GM23248 (cell line): ENCODE measurements around the gene TRIML2. TPM values are rescaled to one million over a fixed set of nuclear protein-coding genes. Genes with fewer than 3 reads are reported as not detected.

Experiments
- DNase-seq: peaks from one replicate; pipeline ENCODE4 v3.0.0-alpha.2; 2015
- H2AFZ ChIP-seq: fragments of 200-600 bp; sonication (generic); 2 replicates; pipeline ENCODE4 v1.6.1; 2016; ENCODE audit warnings: antibody characterized with exemption
- H3F3A ChIP-seq: fragments of 200-600 bp; sonication (generic); 2 replicates; pipeline ENCODE4 v1.6.1; 2016; ENCODE audit warnings: mild to moderate bottlenecking, antibody characterized with exemption, mixed run types; ENCODE audit not compliant: insufficient read depth
- H3K27ac ChIP-seq: fragments of 200-600 bp; sonication (generic); 2 replicates; pipeline ENCODE4 v1.5.1; 2016; ENCODE audit warnings: mild to moderate bottlenecking
- H3K27me3 ChIP-seq: fragments of 200-600 bp; sonication (generic); replicated peaks from 2 replicates; pipeline ENCODE4 v1.6.1; 2016; ENCODE audit warnings: mild to moderate bottlenecking; ENCODE audit not compliant: insufficient read depth
- H3K36me3 ChIP-seq: fragments of 200-600 bp; sonication (generic); 2 replicates; pipeline ENCODE4 v1.6.1; 2016; ENCODE audit warnings: low read depth, mild to moderate bottlenecking
- H3K4me1 ChIP-seq: fragments of 200-600 bp; sonication (generic); 2 replicates; pipeline ENCODE4 v1.6.1; 2016; ENCODE audit warnings: mild to moderate bottlenecking; ENCODE audit not compliant: insufficient read depth
- H3K4me2 ChIP-seq: fragments of 200-600 bp; sonication (generic); one replicate; pipeline ENCODE4 v1.6.1; 2016; ENCODE audit warnings: mild to moderate bottlenecking; ENCODE audit not compliant: unreplicated experiment
- H3K4me3 ChIP-seq: fragments of 200-600 bp; sonication (generic); 2 replicates; pipeline ENCODE4 v1.5.1; 2016; ENCODE audit warnings: mild to moderate bottlenecking
- H3K79me2 ChIP-seq: fragments of 200-600 bp; sonication (generic); 2 replicates; pipeline ENCODE4 v1.6.1; 2016; ENCODE audit warnings: mild to moderate bottlenecking; ENCODE audit not compliant: insufficient read depth
- H3K9ac ChIP-seq: fragments of 200-600 bp; sonication (generic); 2 replicates; pipeline ENCODE4 v1.6.1; 2016; ENCODE audit warnings: mild to moderate bottlenecking
- H3K9me2 ChIP-seq: fragments of 200-600 bp; sonication (generic); 2 replicates; pipeline ENCODE4 v1.6.1; 2016; ENCODE audit warnings: mixed run types, mild to moderate bottlenecking, moderate library complexity; ENCODE audit not compliant: insufficient read depth
- H3K9me3 ChIP-seq: fragments of 200-600 bp; sonication (generic); one replicate; pipeline ENCODE4 v1.6.1; 2017; ENCODE audit warnings: low read depth
- H4K20me1 ChIP-seq: fragments of 200-600 bp; sonication (generic); 2 replicates; pipeline ENCODE4 v1.6.0; 2016; ENCODE audit not compliant: insufficient read depth
- EZH2 ChIP-seq: fragments of 200-600 bp; sonication (generic); IDR thresholded peaks from 2 replicates; pipeline ENCODE4 v1.6.1; 2018; ENCODE audit warnings: antibody characterized with exemption, mild to moderate bottlenecking; ENCODE audit not compliant: insufficient read depth, poor library complexity, severe bottlenecking
- EZH2phosphoT487 ChIP-seq: fragments of 200-600 bp; sonication (generic); IDR thresholded peaks from 2 replicates; pipeline ENCODE4 v1.6.1; 2018; ENCODE audit warnings: antibody characterized with exemption, moderate library complexity, mild to moderate bottlenecking, low read depth; ENCODE audit not compliant: insufficient read depth
- WGBS, 2 experiments: methylation state at CpG; one replicate each; pipeline ENCODE4 v1.1.6; 2015 to 2017; ENCODE audit warnings: low lambda C conversion rate in 2 of 2, low coverage in 1 of 2; ENCODE audit errors: missing lambda C conversion rate in 2 of 2; 5-methylcytosine and 5-hydroxymethylcytosine counted together
- in situ Hi-C: fragments of 300-500 bp; cut with MboI; formaldehyde crosslinking; loops from 2 replicates; pipeline ENCODE4 v1.15.0; 2020
- polyA plus RNA-seq: library from polyadenylated mRNA; unstranded; fragments of >200 nt; fragmentation: Nextera tagmentation; extraction: Ambion mirVana; gene quantifications from 2 replicates; pipeline ENCODE4 v1.2.1, GENCODE V29; 2016
- small RNA-seq: library from RNA; depleted of rRNA; stranded (forward); fragments of <200 nt; gene quantifications from one replicate; pipeline ENCODE3, GENCODE V24; 2014; ENCODE audit warnings: low read depth, low replicate concordance
- total RNA-seq: library from RNA; depleted of rRNA; stranded (reverse); fragments of >200 nt; shearing (Covaris generic); gene quantifications from 2 replicates; pipeline ENCODE4 v1.2.3, GENCODE V29; 2014; rRNA removed

TRIML2 gene
- total and polyA plus RNA-seq, 2 experiments from 2014 or later = not detected

DNA sequence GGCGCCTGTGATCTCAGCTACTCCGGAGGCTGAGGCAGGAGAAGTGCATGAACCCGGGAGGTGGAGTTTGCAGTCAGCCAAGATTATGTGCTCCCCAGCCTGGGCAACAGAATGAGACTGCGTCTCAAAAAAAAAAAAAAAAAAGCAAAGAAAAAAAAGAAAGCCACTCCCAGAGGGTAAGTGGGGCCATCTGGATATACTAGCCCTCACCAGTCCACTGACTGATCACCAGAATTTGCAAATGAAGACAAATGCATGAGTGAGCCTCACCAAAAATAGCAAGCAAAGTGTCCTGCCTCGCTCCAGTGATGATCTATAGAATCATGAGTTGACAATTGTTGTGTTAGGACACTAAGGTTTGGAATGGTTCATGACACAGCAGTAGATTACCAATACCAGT, 66.2 kb downstream of the TRIML2 start:
- H3K4me1 ChIP-seq = no peaks in the 10 kb centered on the region
- no peaks in the 10 kb centered on the region for H3K9me2 ChIP-seq
- DNase-seq = no peak
- WGBS, 2 experiments = 46 to 47% methylated on average over 5 of the region's 5 CpGs
- no peaks in the 10 kb centered on the region for H4K20me1 ChIP-seq
- H3K4me2 ChIP-seq = no peak overlapping the region
- no peak overlapping the region for H3K4me3 ChIP-seq
- no peaks in the 10 kb centered on the region for H3K27me3 ChIP-seq
- H3K79me2 ChIP-seq = no peaks in the 10 kb centered on the region
- no peaks in the 10 kb centered on the region for H3F3A ChIP-seq
- no peak overlapping the region for H2AFZ ChIP-seq
- H3K27ac ChIP-seq = no peak overlapping the region
- in situ Hi-C loops = no loop called here
- TF ChIP-seq EZH2phosphoT487 (no peak), EZH2 (no peak)
- H3K9me3 ChIP-seq = no peaks in the 10 kb centered on the region
- no peaks in the 10 kb centered on the region for H3K36me3 ChIP-seq
- H3K9ac ChIP-seq = no peak overlapping the region

DNA sequence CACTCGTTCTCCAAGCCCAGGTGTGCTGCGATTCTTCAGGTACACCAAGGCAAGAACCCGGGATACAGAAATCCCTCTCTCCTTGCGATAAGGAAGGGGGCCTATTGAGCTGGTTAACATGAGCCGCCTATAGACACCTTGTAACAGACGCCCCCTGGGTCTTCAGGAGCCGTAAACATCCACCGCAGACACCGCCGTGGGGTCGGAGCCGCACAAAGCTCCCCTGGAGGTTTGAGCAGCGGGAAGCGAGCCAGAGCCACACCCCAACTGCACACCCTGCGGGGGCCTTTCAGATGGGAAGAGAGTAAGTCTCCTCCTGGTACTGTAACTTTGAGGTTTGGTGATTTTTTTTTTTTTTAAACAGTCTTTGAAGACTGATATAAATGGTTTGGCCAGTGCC, 67.2 kb downstream of the TRIML2 start:
- no peaks in the 10 kb centered on the region for H3K9me2 ChIP-seq
- WGBS, 2 experiments = 52 to 54% methylated on average over 15 of the region's 15 CpGs
- H2AFZ ChIP-seq = no peak overlapping the region
- no peaks in the 10 kb centered on the region for H3K79me2 ChIP-seq
- in situ Hi-C loops = no loop called here
- H4K20me1 ChIP-seq = no peaks in the 10 kb centered on the region
- H3K27me3 ChIP-seq = no peaks in the 10 kb centered on the region
- H3K4me1 ChIP-seq = no peaks in the 10 kb centered on the region
- DNase-seq = no peak
- no peaks in the 10 kb centered on the region for H3K36me3 ChIP-seq
- H3K9ac ChIP-seq = no peak overlapping the region
- no peaks in the 10 kb centered on the region for H3F3A ChIP-seq
- H3K4me3 ChIP-seq = no peak overlapping the region
- no peak overlapping the region for H3K27ac ChIP-seq
- TF ChIP-seq EZH2phosphoT487 (no peak), EZH2 (no peak)
- H3K4me2 ChIP-seq = no peak overlapping the region
- no peaks in the 10 kb centered on the region for H3K9me3 ChIP-seq

DNA sequence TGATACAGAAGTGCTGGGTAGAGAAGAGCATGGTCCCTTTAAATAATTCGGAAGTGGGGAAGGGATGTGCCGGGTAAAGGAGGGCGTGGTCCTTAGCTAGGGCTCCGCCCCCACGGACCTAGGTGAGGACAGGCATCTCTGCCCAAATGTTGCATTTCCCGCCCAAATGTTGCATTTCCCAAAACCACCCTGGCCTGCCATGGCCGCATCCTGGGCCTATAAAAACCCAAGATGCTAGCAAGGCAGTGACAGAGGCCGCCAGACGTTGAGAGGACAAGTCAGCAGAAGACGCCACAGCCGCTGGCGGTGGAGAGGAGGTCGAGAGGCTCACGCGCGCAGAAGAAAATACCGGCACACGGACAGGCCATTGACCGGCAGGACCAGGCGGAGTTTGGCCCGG, 67.7 kb downstream of the TRIML2 start:
- TF ChIP-seq EZH2 = no peak
- no peak for TF ChIP-seq EZH2phosphoT487
- no peak overlapping the region for H3K27ac ChIP-seq
- no peaks in the 10 kb centered on the region for H3K79me2 ChIP-seq
- no peaks in the 10 kb centered on the region for H3K9me2 ChIP-seq
- WGBS, 2 experiments = 64 to 66% methylated on average over 21 of the region's 21 CpGs
- DNase-seq = no peak
- in situ Hi-C loops = no loop called here
- H3K27me3 ChIP-seq = no peaks in the 10 kb centered on the region
- no peaks in the 10 kb centered on the region for H3K9me3 ChIP-seq
- H3K9ac ChIP-seq = no peak overlapping the region
- H3K4me1 ChIP-seq = no peaks in the 10 kb centered on the region
- no peak overlapping the region for H3K4me3 ChIP-seq
- no peaks in the 10 kb centered on the region for H3K36me3 ChIP-seq
- no peaks in the 10 kb centered on the region for H3F3A ChIP-seq
- no peak overlapping the region for H2AFZ ChIP-seq
- no peak overlapping the region for H3K4me2 ChIP-seq
- no peaks in the 10 kb centered on the region for H4K20me1 ChIP-seq

Small RNAs within 50 kb of the gene (small RNA-seq; reads per million reads assigned to genes)
- gene RNU6-173P = not detected

Other genes starting within 250 kb of the TRIML2 start
- not detected in 2 replicates for gene ZFP42, start 113.8 kb downstream of the TRIML2 start, total RNA-seq
- gene ZFP42, start 113.8 kb downstream of the TRIML2 start, polyA plus RNA-seq = not detected in 2 replicates
- not detected in 2 replicates for gene TRIML1, start 29.8 kb upstream of the TRIML2 start, total RNA-seq
- not detected in 2 replicates for gene TRIML1, start 29.8 kb upstream of the TRIML2 start, polyA plus RNA-seq